GM23338 (cell line): Measurements from ENCODE around the gene ZBTB12.

Source experiments
- CREB1 ChIP-seq: fragments of 250-450 bp; sonication (Bioruptor Pico); IDR thresholded peaks from 2 replicates; pipeline ENCODE4 v1.5.0; 2020; ENCODE audit warnings: low read depth, mild to moderate bottlenecking, moderate library complexity
- EZH2 ChIP-seq: fragments of 200-600 bp; sonication (generic); IDR thresholded peaks from one replicate; pipeline ENCODE4 v1.8.0; 2017; ENCODE audit warnings: antibody characterized with exemption, mild to moderate bottlenecking, low read depth; ENCODE audit not compliant: unreplicated experiment
- EZH2phosphoT487 ChIP-seq: fragments of 200-600 bp; sonication (generic); IDR thresholded peaks from one replicate; pipeline ENCODE4 v1.8.1; 2018; ENCODE audit warnings: antibody characterized with exemption; ENCODE audit not compliant: unreplicated experiment
- JUNB ChIP-seq: IDR thresholded peaks from one replicate; pipeline ENCODE4 v1.6.1; 2016; ENCODE audit warnings: antibody characterized with exemption; ENCODE audit not compliant: unreplicated experiment
- NANOG ChIP-seq: IDR thresholded peaks from 2 replicates; pipeline ENCODE4 v1.6.1; 2016; ENCODE audit warnings: antibody characterized with exemption, borderline replicate concordance
- POLR2AphosphoS5 ChIP-seq: IDR thresholded peaks from 2 replicates; pipeline ENCODE4 v1.6.1; 2016; ENCODE audit warnings: antibody characterized with exemption, low read depth
- STAT1 ChIP-seq: IDR thresholded peaks from one replicate; pipeline ENCODE4 v1.6.1; 2016; ENCODE audit warnings: antibody characterized with exemption; ENCODE audit not compliant: unreplicated experiment
- ZNF114 ChIP-seq: fragments of 250-450 bp; sonication (Bioruptor Pico); IDR thresholded peaks from 2 replicates; pipeline ENCODE4 v1.5.0; 2020; ENCODE audit warnings: mild to moderate bottlenecking, moderate library complexity
- ZNF331 ChIP-seq: fragments of 250-450 bp; sonication (Bioruptor Pico); IDR thresholded peaks from 2 replicates; pipeline ENCODE4 v1.5.0; 2020; ENCODE audit warnings: low read depth, mild to moderate bottlenecking, moderate library complexity
- TF ChIP-seq, protein P1 (sequence below), 2 experiments: fragments of 200-600 bp in 1 of 2; sonication (generic) in 1 of 2; conservative IDR thresholded peaks; 2 replicates each; pipeline versions ENCODE4 v1.5.1 to v1.6.1; 2016 to 2017; ENCODE audit warnings: antibody characterized with exemption in 2 of 2, low read depth in 2 of 2, mild to moderate bottlenecking in 2 of 2, moderate library complexity in 1 of 2
- TF ChIP-seq, protein P2 (sequence below): IDR thresholded peaks from one replicate; pipeline ENCODE4 v1.6.1; 2018; ENCODE audit warnings: antibody characterized with exemption; ENCODE audit not compliant: unreplicated experiment
- TF ChIP-seq, protein P3 (sequence below): fragments of 250-450 bp; sonication (Bioruptor Pico); IDR thresholded peaks from 2 replicates; pipeline ENCODE4 v1.5.0; 2020; ENCODE audit warnings: mild to moderate bottlenecking, moderate library complexity

DNA sequence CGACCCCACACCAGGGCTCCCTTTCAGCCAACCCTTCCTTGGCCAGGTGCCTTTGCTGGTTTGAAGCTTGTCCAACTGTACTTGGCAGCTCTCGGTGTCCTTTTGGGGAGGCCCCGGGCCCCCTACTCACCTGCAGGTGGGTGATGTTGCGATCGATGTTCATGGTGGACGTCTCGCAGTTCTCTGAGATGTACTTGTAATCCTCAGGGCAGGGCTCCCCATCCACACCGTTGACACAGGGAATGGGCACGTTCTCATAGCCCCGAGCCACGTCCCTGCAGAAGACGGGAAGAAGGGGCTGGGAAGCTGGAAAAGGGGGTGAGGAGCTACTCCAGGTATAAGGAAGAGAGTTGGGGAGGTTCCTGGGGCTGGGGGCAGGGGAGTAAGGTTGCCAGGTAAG, 18.2 kb downstream of the ZBTB12 start:
- no peak for TF ChIP-seq EZH2
- TF ChIP-seq, protein P1, sequence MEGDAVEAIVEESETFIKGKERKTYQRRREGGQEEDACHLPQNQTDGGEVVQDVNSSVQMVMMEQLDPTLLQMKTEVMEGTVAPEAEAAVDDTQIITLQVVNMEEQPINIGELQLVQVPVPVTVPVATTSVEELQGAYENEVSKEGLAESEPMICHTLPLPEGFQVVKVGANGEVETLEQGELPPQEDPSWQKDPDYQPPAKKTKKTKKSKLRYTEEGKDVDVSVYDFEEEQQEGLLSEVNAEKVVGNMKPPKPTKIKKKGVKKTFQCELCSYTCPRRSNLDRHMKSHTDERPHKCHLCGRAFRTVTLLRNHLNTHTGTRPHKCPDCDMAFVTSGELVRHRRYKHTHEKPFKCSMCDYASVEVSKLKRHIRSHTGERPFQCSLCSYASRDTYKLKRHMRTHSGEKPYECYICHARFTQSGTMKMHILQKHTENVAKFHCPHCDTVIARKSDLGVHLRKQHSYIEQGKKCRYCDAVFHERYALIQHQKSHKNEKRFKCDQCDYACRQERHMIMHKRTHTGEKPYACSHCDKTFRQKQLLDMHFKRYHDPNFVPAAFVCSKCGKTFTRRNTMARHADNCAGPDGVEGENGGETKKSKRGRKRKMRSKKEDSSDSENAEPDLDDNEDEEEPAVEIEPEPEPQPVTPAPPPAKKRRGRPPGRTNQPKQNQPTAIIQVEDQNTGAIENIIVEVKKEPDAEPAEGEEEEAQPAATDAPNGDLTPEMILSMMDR (conservative IDR thresholded peaks at IDR 0.05; ENCODE audit: low read depth in 2 of 2): no peak
- TF ChIP-seq, protein P2, sequence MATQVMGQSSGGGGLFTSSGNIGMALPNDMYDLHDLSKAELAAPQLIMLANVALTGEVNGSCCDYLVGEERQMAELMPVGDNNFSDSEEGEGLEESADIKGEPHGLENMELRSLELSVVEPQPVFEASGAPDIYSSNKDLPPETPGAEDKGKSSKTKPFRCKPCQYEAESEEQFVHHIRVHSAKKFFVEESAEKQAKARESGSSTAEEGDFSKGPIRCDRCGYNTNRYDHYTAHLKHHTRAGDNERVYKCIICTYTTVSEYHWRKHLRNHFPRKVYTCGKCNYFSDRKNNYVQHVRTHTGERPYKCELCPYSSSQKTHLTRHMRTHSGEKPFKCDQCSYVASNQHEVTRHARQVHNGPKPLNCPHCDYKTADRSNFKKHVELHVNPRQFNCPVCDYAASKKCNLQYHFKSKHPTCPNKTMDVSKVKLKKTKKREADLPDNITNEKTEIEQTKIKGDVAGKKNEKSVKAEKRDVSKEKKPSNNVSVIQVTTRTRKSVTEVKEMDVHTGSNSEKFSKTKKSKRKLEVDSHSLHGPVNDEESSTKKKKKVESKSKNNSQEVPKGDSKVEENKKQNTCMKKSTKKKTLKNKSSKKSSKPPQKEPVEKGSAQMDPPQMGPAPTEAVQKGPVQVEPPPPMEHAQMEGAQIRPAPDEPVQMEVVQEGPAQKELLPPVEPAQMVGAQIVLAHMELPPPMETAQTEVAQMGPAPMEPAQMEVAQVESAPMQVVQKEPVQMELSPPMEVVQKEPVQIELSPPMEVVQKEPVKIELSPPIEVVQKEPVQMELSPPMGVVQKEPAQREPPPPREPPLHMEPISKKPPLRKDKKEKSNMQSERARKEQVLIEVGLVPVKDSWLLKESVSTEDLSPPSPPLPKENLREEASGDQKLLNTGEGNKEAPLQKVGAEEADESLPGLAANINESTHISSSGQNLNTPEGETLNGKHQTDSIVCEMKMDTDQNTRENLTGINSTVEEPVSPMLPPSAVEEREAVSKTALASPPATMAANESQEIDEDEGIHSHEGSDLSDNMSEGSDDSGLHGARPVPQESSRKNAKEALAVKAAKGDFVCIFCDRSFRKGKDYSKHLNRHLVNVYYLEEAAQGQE: no peak
- TF ChIP-seq CREB1: no peak
- TF ChIP-seq POLR2AphosphoS5: no peak
- TF ChIP-seq EZH2phosphoT487: no peak
- TF ChIP-seq ZNF114 (CRISPR knock-in tag): no peak
- TF ChIP-seq ZNF331 (CRISPR knock-in tag): no peak
- TF ChIP-seq, protein P3, sequence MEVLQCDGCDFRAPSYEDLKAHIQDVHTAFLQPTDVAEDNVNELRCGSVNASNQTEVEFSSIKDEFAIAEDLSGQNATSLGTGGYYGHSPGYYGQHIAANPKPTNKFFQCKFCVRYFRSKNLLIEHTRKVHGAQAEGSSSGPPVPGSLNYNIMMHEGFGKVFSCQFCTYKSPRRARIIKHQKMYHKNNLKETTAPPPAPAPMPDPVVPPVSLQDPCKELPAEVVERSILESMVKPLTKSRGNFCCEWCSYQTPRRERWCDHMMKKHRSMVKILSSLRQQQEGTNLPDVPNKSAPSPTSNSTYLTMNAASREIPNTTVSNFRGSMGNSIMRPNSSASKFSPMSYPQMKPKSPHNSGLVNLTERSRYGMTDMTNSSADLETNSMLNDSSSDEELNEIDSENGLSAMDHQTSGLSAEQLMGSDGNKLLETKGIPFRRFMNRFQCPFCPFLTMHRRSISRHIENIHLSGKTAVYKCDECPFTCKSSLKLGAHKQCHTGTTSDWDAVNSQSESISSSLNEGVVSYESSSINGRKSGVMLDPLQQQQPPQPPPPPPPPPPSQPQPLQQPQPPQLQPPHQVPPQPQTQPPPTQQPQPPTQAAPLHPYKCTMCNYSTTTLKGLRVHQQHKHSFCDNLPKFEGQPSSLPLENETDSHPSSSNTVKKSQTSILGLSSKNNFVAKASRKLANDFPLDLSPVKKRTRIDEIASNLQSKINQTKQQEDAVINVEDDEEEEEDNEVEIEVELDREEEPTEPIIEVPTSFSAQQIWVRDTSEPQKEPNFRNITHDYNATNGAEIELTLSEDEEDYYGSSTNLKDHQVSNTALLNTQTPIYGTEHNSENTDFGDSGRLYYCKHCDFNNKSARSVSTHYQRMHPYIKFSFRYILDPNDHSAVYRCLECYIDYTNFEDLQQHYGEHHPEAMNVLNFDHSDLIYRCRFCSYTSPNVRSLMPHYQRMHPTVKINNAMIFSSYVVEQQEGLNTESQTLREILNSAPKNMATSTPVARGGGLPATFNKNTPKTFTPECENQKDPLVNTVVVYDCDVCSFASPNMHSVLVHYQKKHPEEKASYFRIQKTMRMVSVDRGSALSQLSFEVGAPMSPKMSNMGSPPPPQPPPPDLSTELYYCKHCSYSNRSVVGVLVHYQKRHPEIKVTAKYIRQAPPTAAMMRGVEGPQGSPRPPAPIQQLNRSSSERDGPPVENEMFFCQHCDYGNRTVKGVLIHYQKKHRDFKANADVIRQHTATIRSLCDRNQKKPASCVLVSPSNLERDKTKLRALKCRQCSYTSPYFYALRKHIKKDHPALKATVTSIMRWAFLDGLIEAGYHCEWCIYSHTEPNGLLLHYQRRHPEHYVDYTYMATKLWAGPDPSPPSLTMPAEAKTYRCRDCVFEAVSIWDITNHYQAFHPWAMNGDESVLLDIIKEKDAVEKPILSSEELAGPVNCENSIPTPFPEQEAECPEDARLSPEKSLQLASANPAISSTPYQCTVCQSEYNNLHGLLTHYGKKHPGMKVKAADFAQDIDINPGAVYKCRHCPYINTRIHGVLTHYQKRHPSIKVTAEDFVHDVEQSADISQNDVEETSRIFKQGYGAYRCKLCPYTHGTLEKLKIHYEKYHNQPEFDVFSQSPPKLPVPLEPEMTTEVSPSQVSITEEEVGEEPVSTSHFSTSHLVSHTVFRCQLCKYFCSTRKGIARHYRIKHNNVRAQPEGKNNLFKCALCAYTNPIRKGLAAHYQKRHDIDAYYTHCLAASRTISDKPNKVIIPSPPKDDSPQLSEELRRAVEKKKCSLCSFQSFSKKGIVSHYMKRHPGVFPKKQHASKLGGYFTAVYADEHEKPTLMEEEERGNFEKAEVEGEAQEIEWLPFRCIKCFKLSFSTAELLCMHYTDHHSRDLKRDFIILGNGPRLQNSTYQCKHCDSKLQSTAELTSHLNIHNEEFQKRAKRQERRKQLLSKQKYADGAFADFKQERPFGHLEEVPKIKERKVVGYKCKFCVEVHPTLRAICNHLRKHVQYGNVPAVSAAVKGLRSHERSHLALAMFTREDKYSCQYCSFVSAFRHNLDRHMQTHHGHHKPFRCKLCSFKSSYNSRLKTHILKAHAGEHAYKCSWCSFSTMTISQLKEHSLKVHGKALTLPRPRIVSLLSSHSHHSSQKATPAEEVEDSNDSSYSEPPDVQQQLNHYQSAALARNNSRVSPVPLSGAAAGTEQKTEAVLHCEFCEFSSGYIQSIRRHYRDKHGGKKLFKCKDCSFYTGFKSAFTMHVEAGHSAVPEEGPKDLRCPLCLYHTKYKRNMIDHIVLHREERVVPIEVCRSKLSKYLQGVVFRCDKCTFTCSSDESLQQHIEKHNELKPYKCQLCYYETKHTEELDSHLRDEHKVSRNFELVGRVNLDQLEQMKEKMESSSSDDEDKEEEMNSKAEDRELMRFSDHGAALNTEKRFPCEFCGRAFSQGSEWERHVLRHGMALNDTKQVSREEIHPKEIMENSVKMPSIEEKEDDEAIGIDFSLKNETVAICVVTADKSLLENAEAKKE: no peak
- TF ChIP-seq NANOG: no peak
- no peak for TF ChIP-seq STAT1
- TF ChIP-seq JUNB: no peak
